C4-2B (cell line): ENCODE measurements around the gene RAP2B.

Source experiments
- ZFX ChIP-seq: fragments of 450-650 bp; IDR thresholded peaks from 2 replicates; pipeline ENCODE4 v1.6.1; 2017
- TF ChIP-seq, protein P1 (sequence below): fragments of 450-650 bp; conservative IDR thresholded peaks from 2 replicates; pipeline ENCODE4 v1.5.1; 2017; ENCODE audit warnings: mild to moderate bottlenecking

DNA sequence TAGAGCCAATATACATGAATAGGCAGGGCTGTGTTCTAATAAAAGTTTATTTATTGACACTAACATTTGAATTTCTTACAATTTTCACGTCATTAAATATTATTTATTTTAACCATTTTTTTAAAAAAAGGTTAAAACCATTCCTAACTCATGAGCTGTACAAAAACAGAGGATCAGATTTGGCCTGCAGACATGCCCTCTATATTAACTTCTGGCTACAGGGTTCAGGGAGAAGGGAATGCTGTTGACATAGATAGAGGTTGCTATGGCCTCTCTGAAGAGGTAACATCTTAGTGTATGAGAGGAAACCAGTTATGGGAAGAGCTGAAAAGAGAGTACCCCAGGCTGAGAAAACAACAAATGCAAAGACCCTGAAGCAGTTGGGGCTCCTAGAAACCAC lies 19.1 kb upstream of the RAP2B start:
- TF ChIP-seq, protein P1, sequence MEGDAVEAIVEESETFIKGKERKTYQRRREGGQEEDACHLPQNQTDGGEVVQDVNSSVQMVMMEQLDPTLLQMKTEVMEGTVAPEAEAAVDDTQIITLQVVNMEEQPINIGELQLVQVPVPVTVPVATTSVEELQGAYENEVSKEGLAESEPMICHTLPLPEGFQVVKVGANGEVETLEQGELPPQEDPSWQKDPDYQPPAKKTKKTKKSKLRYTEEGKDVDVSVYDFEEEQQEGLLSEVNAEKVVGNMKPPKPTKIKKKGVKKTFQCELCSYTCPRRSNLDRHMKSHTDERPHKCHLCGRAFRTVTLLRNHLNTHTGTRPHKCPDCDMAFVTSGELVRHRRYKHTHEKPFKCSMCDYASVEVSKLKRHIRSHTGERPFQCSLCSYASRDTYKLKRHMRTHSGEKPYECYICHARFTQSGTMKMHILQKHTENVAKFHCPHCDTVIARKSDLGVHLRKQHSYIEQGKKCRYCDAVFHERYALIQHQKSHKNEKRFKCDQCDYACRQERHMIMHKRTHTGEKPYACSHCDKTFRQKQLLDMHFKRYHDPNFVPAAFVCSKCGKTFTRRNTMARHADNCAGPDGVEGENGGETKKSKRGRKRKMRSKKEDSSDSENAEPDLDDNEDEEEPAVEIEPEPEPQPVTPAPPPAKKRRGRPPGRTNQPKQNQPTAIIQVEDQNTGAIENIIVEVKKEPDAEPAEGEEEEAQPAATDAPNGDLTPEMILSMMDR, result no peak
- no peak for TF ChIP-seq ZFX
